Measurements from ENCODE around the gene FGD6.
A peak's percentile ranks its signal among the peaks of the same experiment; 100 is the strongest.
"Not testable (repeated sequence)": the region's sequence is repeated elsewhere in the genome, so short reads cannot be mapped to it uniquely, and the experiment has no call there.

Gene FGD6

GRCh38 chr12:95142431-95143151 is 74.7 kb downstream of the FGD6 start:
- no peak overlapping the region for H3K4me3 ChIP-seq (ENCODE audit: low read length)
- no peak for DNase-seq (ENCODE audit: low read depth, low spot score)

- no peak for DNase-seq (ENCODE audit: low read depth, low spot score)
- no peak overlapping the region for H3K4me3 ChIP-seq (ENCODE audit: low read length)
Measured at GRCh38 chr12:95141310-95141709, 76.0 kb downstream of the FGD6 start.

- H3K4me3 ChIP-seq (ENCODE audit: low read length); DNase-seq (ENCODE audit: low read depth, low spot score): not testable (repeated sequence)
Measured at GRCh38 chr12:95138031-95138430, 79.2 kb downstream of the FGD6 start.

DNA sequence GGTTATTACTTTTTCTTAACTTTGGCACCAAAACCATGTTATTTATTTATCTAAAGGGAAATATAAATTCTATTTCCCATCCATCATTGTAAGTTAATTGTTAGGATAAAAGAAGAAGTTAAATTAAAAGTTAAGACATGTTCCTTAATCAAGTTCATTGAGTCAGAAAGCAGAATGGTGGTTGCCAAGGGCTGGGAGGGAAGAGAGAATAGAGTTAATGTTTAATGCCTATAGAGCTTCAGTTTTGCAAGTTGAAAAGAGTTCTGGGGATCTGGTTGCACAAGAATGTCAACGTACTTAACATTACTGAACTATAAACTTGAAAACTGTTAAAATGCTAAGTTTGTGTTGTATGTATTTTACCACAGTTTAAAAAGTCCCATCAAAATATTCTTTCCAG is 80.7 kb downstream of the FGD6 start:
- no peak for DNase-seq (ENCODE audit: low read depth, low spot score)

DNA sequence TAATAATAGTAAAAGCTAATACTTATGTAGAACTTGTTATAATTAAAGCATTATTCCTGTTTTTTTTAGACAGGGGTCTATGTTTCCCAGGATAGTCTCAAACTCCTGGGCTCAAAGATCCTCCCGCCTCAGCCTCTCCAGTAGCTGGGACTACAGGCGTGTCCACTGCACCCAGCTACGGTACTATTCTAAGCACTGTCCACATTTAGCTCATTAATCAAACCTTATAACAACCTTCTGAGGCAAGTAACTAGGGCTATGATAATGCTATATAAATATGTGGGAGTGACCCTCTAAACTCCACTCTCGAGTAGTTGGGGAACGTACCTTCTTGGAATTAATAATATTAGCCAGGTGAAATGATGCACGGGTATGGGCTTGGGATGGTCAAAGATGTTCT is 83.2 kb downstream of the FGD6 start:
- DNase-seq (ENCODE audit: low read depth, low spot score), result no peak

More for the DNA sequence above, 80.7 kb downstream of the FGD6 start:
- H3K4me3 ChIP-seq (ENCODE audit: low read length), result no peak overlapping the region

DNA sequence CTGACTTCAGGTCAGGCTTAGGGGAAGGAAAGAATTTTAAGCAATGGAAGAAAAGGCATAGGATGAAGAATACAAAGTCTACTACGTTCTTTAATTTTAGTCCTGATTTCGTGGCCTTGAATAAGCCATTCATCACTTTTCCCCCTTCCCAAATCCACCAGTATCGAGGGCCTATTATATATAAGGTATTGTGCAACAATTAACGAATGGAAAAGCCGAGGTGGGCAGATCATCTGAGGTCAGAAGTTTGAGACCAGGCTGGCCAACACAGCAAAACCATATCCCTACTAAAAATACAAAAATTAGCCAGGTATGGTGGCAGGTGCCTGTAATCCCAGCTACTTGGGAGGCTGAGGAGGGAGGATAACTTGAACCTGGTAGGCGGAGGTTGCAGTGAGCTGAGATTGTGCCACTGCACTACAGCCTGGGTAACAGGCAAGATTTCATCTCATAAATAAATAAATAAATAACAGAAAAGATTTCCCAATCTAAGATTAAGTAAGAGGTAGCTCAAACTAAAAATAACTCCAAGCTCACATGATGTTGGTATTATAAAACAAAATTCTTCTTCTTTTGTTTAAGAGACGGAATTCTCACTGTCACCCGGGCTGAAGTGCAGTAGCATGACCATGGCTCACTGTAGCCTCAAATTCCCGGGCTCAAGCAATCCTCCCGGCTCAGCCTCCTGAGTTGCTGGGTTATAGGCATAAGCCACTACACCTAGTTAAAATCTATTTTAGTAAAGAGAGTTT is 85.5 kb downstream of the FGD6 start:
- H3K4me3 ChIP-seq (ENCODE audit: low read length), result no peak overlapping the region
- no peak for DNase-seq (ENCODE audit: low read depth, low spot score)

More for the DNA sequence above, 83.2 kb downstream of the FGD6 start:
- H3K4me3 ChIP-seq (ENCODE audit: low read length), result no peak overlapping the region

DNA sequence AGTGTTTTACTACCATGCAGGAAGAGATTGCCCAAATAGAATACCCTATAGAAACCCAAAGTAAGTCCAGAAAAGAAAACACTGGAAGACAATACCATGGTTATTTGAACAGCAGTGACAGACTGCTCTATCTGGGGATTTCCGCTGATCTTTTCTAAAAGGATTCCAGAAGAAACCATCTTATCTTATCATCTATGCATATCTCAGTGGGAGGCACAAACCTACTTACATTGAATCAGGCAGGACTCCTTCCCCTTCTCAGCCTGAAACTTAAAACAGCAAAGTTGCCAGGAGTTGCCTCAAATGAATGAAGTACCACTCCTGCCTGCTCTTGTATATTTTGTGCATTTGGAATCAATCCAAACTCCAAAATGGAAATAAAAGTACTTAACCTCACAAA is 87.2 kb downstream of the FGD6 start:
- H3K4me3 ChIP-seq (ENCODE audit: low read length), result no peak overlapping the region
- DNase-seq (ENCODE audit: low read depth, low spot score), result no peak

DNA sequence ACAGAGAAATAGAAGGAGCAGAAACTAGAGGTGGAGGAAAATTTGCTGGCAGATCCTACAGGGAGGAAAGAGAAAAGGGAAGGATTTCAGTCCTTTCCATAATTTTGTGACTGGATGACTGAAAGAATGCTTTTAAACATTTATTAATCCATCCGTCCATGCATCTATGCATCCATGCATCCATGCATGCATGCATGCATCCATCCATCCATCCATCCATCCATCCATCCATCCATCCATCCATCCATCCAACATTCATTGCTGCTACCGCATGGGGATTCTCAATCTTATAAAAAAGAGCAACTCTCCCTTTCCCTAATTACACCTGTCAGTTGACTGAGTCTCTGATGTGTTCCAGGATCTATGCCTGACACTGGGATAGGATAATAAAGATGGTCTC is 88.2 kb downstream of the FGD6 start:
- H3K4me3 ChIP-seq (ENCODE audit: low read length), result no peak overlapping the region
- no peak for DNase-seq (ENCODE audit: low read depth, low spot score)

- no peak for DNase-seq (ENCODE audit: low read depth, low spot score)
- no peak overlapping the region for H3K4me3 ChIP-seq (ENCODE audit: low read length)
Measured at GRCh38 chr12:95126736-95127135, 90.5 kb downstream of the FGD6 start.

DNA sequence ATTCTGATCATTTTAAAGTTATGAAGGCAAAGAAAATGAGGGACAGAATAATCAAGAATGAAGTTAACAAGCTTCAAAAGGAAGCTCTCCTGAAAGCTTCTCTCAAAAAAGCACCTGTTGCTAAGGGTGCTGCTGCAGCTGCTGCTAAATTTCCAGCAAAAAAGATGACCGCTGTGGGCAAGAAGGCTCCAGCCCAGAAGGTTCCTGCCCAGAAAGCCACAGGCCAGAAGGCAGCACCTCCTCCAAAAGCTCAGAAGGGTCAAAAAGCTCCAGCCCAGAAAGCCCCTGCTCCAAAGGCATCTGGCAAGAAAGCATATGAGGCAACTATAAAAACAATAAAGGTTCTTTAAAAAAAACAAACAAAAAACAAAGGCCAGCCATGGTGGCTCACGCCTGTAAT is 91.2 kb downstream of the FGD6 start:
- no peak for DNase-seq (ENCODE audit: low read depth, low spot score)
- no peak overlapping the region for H3K4me3 ChIP-seq (ENCODE audit: low read length)

- no peak overlapping the region for H3K4me3 ChIP-seq (ENCODE audit: low read length)
- no peak for DNase-seq (ENCODE audit: low read depth, low spot score)
Measured at GRCh38 chr12:95124106-95124505, 93.2 kb downstream of the FGD6 start.

GRCh38 chr12:95118788-95119179 is 98.5 kb downstream of the FGD6 start:
- no peak for DNase-seq (ENCODE audit: low read depth, low spot score)
- H3K4me3 ChIP-seq (ENCODE audit: low read length), result no peak overlapping the region

DNA sequence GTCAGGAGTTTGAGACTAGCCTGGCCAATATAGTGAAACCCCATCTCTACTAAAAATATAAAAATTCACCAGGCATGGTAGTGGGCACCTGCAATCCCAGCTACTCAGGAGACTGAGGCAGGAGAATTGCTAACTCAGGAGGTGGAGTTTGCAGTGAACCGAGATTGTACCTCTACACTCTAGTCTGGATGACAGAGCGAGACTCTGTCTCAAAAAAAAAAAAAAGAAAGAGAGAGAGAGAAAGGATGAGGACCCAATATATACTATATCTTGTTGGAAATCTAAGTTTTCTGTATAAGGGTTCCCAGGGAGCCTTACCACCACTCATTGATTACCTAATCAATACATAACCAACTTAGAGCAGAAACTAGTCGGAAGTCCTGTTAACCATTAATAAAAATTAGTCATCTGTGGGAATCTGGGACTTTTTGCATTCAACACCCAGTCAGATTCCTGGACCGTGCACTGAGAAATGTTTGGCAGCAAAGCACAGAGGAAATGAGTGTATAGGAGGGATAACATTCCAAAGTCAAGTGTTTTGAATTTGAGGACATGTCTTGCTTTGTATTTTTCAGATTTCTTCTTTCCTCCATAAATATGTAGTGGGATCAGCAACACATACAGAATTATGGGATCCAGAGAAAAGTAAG is 99.0 kb downstream of the FGD6 start:
- H3K4me3 ChIP-seq (ENCODE audit: low read length), result no peak overlapping the region
- no peak for DNase-seq (ENCODE audit: low read depth, low spot score)

- H3K4me3 ChIP-seq (ENCODE audit: low read length), result no peak overlapping the region
- peak; percentile 62 for DNase-seq (ENCODE audit: low read depth, low spot score)
Measured at GRCh38 chr12:95117178-95117599, 100.1 kb downstream of the FGD6 start.

GRCh38 chr12:95116773-95117172 is 100.5 kb downstream of the FGD6 start:
- no peak overlapping the region for H3K4me3 ChIP-seq (ENCODE audit: low read length)

GRCh38 chr12:95116341-95116740 is 100.9 kb downstream of the FGD6 start:
- no peak for DNase-seq (ENCODE audit: low read depth, low spot score)
- H3K4me3 ChIP-seq (ENCODE audit: low read length), result no peak overlapping the region

More at GRCh38 chr12:95116773-95117172, 100.5 kb downstream of the FGD6 start:
- DNase-seq (ENCODE audit: low read depth, low spot score), result no peak

DNA sequence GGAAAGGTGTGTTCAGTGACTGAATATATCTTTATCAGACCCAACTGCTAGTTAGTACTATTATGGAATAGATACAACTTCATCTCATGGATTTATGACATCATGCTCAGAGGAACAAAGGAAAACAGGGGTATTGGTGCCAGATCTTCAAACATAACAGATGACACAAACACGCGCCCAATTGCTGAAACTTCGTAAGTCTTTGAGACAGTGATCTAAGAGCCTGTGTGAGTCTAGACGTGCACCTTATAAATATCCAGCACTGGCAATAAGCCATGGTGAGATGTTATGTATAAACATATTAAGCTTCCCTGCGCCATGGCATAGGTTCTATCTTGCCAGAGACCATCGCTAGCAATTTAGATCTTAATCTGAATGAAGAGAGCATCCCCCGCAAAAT is 101.6 kb downstream of the FGD6 start:
- H3K4me3 ChIP-seq (ENCODE audit: low read length), result no peak overlapping the region
- DNase-seq (ENCODE audit: low read depth, low spot score), result no peak

DNA sequence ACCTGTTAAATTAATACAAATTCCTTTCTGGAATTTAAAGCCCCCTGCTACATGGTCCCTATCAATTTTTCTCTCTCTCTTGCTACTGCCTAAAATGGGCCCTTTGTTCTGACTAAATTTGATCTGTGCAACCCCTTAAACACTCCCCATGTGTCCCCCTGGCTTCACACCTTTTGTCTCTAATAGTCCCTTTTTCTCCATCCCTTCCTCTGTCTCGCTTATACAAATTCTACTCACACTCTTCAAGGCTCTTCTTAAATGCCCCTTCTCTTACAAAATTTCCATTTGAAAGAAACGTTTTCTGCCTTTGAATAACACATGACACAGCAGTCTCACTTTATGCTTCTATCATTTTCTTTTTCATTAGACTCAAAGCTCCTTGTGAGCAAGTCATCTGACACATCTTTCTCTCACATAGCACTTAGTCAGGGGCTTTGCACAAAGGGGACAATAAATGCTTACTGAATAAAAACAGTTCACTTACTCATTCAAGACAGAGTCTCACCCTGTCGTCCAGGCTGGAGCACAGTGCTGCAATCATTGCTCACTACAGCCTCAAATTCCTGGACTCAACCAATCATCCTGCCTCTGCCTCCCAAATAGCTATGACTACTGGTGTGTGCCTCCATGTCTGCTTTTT is 102.4 kb downstream of the FGD6 start:
- no peak for DNase-seq (ENCODE audit: low read depth, low spot score)
- no peak overlapping the region for H3K4me3 ChIP-seq (ENCODE audit: low read length)

DNA sequence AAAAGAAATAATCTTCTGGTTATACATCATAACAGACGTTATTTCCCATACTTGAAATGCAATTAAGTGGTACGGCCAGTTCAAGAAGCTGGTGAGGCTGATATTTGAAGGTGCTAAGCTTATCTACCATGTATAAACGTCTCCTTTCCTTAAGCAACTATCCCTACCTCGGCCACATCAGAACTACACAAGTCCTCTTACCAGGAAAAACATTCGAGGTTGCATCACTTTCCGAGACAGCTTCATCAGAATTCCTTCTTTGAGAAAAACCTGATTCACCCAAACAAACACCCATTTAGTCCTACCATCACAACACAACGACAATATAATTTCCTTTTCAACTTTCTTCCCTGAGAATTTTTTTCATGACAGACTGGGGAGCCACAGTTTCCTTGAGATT is 109.9 kb downstream of the FGD6 start:
- H3K4me3 ChIP-seq (ENCODE audit: low read length), result no peak overlapping the region
- DNase-seq (ENCODE audit: low read depth, low spot score), result no peak

DNA sequence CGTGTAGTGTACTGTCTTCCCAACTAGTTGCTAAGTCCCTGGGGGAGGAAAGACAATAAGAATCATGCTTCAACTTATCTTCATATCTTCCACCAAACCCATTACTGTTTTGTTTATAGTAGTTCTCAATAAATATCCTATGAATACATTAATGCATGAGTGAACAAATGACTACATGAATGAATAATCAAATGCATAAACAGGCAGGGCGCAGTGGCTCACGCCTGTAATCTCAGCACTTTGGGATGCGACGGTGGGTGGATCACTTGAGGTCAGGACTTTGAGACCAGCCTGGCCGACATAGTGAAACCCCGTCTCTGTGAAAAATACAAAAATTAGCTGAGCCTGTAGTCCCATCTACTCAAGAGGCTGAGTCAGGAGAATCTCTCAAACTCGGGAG is 111.7 kb downstream of the FGD6 start:
- no peak for DNase-seq (ENCODE audit: low read depth, low spot score)
- H3K4me3 ChIP-seq (ENCODE audit: low read length), result no peak overlapping the region
